OCI-LY3 (cell line): ENCODE results near the gene STX16.
"Not testable (repeated sequence)": the region's sequence is repeated elsewhere in the genome, so short reads cannot be mapped to it uniquely, and the experiment has no call there.

Experiments used
- H2AFZ ChIP-seq: fragments of 200-600, 300-600 bp; shearing (Covaris generic); 2 replicates; pipeline ENCODE4 v1.6.0; 2014; ENCODE audit warnings: antibody characterized with exemption, low read depth, low read length
- H3K27ac ChIP-seq: fragments of 200-600, 300-600 bp; sonication (generic); 2 replicates; pipeline ENCODE4 v1.5.1; 2014; ENCODE audit warnings: mild to moderate bottlenecking, low read length, moderate library complexity, mixed read lengths
- H3K27me3 ChIP-seq: fragments of 200-600, 300-600 bp; sonication (generic); 2 replicates; pipeline ENCODE4 v1.6.1; 2014; ENCODE audit warnings: low read depth, low read length, mixed read lengths
- H3K36me3 ChIP-seq: fragments of 200-600, 300-600 bp; sonication (generic); replicated peaks from 2 replicates; pipeline ENCODE3; 2014; ENCODE audit warnings: low read depth, low read length, mixed read lengths
- H3K4me1 ChIP-seq: fragments of 300-600, 200-600 bp; sonication (generic); 2 replicates; pipeline ENCODE4 v1.6.1; 2014; ENCODE audit warnings: low read length, mixed read lengths
- H3K4me2 ChIP-seq: fragments of 200-600, 300-600 bp; sonication (generic); 2 replicates; pipeline ENCODE4 v1.6.1; 2014; ENCODE audit warnings: low read length, mixed read lengths
- H3K4me3 ChIP-seq: fragments of 300-600, 200-600 bp; sonication (generic); 2 replicates; pipeline ENCODE4 v1.5.1; 2014; ENCODE audit warnings: antibody characterized with exemption, mild to moderate bottlenecking, low read length, moderate library complexity
- H3K79me2 ChIP-seq: fragments of 300-600, 200-600 bp; shearing (Covaris generic); 2 replicates; pipeline ENCODE4 v1.6.1; 2014; ENCODE audit warnings: mild to moderate bottlenecking, low read length, mixed read lengths
- H3K9ac ChIP-seq: fragments of 300-600, 200-600 bp; shearing (Covaris generic); 2 replicates; pipeline ENCODE4 v1.6.0; 2014; ENCODE audit warnings: mild to moderate bottlenecking, low read length, moderate library complexity
- H3K9me3 ChIP-seq: fragments of 200-600, 300-600 bp; shearing (Covaris generic); 2 replicates; pipeline ENCODE4 v1.6.1; 2014; ENCODE audit warnings: low read length, mixed read lengths; ENCODE audit not compliant: insufficient read depth
- H4K20me1 ChIP-seq: fragments of 200-600, 300-600 bp; sonication (generic); 2 replicates; pipeline ENCODE4 v1.6.1; 2016; ENCODE audit warnings: low read length, mixed read lengths; ENCODE audit not compliant: insufficient read depth
- CTCF ChIP-seq: fragments of 200-600, 300-600 bp; sonication (generic); IDR thresholded peaks from 2 replicates; pipeline ENCODE4 v1.5.1; 2014; ENCODE audit warnings: antibody characterized with exemption, low read length, low read depth
- EZH2phosphoT487 ChIP-seq: fragments of 200-600 bp; shearing (Covaris generic); IDR thresholded peaks from 2 replicates; pipeline ENCODE4 v1.6.1; 2018; ENCODE audit warnings: antibody characterized with exemption, mixed run types, low read depth

STX16 gene

GRCh38 chr20:58640446-58640845, 10.6 kb upstream of the STX16 start:
- H3K4me1 ChIP-seq, result no peaks in the 10 kb centered on the region
- H2AFZ ChIP-seq, result no peak overlapping the region
- H3K4me2 ChIP-seq, result no peak overlapping the region

GRCh38 chr20:58642441-58642840, 8.6 kb upstream of the STX16 start:
- Histone ChIP-seq H3K9me3 (no peaks in the 10 kb centered on the region), H3K36me3 (no peaks in the 10 kb centered on the region), H3K27ac (no peak overlapping the region), H2AFZ (no peak overlapping the region), H3K27me3 (peaks cover 45% of the 10 kb centered on the region), H3K4me1 (no peaks in the 10 kb centered on the region), H3K79me2 (no peaks in the 10 kb centered on the region), H3K9ac (no peak overlapping the region), H3K4me3 (no peak overlapping the region), H4K20me1 (no peaks in the 10 kb centered on the region), H3K4me2 (no peak overlapping the region)
- TF ChIP-seq CTCF, result no peak
- no peak for TF ChIP-seq EZH2phosphoT487

More at GRCh38 chr20:58640446-58640845, 10.6 kb upstream of the STX16 start:
- no peak overlapping the region for H3K9ac ChIP-seq
- no peaks in the 10 kb centered on the region for H4K20me1 ChIP-seq
- TF ChIP-seq EZH2phosphoT487, result no peak
- TF ChIP-seq CTCF, result no peak
- H3K27ac ChIP-seq, result no peak overlapping the region
- peaks cover 55% of the 10 kb centered on the region for H3K27me3 ChIP-seq
- no peak overlapping the region for H3K4me3 ChIP-seq
- H3K9me3 ChIP-seq, result no peaks in the 10 kb centered on the region
- H3K36me3 ChIP-seq, result no peaks in the 10 kb centered on the region
- no peaks in the 10 kb centered on the region for H3K79me2 ChIP-seq

GRCh38 chr20:58642896-58643295, 8.2 kb upstream of the STX16 start:
- not testable (repeated sequence) for H3K4me3 ChIP-seq, H3K9me3 ChIP-seq, H2AFZ ChIP-seq, H4K20me1 ChIP-seq, H3K79me2 ChIP-seq, H3K4me1 ChIP-seq, H3K4me2 ChIP-seq, H3K9ac ChIP-seq, H3K27ac ChIP-seq, H3K36me3 ChIP-seq
- H3K27me3 ChIP-seq, result peaks cover 41% of the 10 kb centered on the region

- H2AFZ ChIP-seq, result no peak overlapping the region
- peaks cover 15% of the 10 kb centered on the region for H3K27me3 ChIP-seq
- no peaks in the 10 kb centered on the region for H3K4me1 ChIP-seq
- H3K9ac ChIP-seq, result no peak overlapping the region
- H4K20me1 ChIP-seq, result no peaks in the 10 kb centered on the region
- H3K79me2 ChIP-seq, result no peaks in the 10 kb centered on the region
- no peaks in the 10 kb centered on the region for H3K36me3 ChIP-seq
- H3K9me3 ChIP-seq, result no peaks in the 10 kb centered on the region
- TF ChIP-seq CTCF, result no peak
- no peak for TF ChIP-seq EZH2phosphoT487
- H3K4me2 ChIP-seq, result no peak overlapping the region
- H3K4me3 ChIP-seq, result no peak overlapping the region
- no peak overlapping the region for H3K27ac ChIP-seq
Measured at GRCh38 chr20:58645412-58645968, 5.6 kb upstream of the STX16 start.

- Histone ChIP-seq H3K9ac (no peak overlapping the region), H3K4me2 (no peak overlapping the region), H2AFZ (no peak overlapping the region), H3K79me2 (peaks cover 2% of the 10 kb centered on the region), H3K36me3 (no peaks in the 10 kb centered on the region), H4K20me1 (no peaks in the 10 kb centered on the region), H3K4me3 (no peak overlapping the region), H3K9me3 (no peaks in the 10 kb centered on the region), H3K27ac (no peak overlapping the region), H3K27me3 (peaks cover 8% of the 10 kb centered on the region), H3K4me1 (no peaks in the 10 kb centered on the region)
- no peak for TF ChIP-seq CTCF
- no peak for TF ChIP-seq EZH2phosphoT487
Measured at GRCh38 chr20:58646257-58646656, 4.8 kb upstream of the STX16 start.
